ENCODE results near the gene ARHGAP20.
"Not testable (repeated sequence)": the region's sequence is repeated elsewhere in the genome, so short reads cannot be mapped to it uniquely, and the experiment has no call there.

DNA sequence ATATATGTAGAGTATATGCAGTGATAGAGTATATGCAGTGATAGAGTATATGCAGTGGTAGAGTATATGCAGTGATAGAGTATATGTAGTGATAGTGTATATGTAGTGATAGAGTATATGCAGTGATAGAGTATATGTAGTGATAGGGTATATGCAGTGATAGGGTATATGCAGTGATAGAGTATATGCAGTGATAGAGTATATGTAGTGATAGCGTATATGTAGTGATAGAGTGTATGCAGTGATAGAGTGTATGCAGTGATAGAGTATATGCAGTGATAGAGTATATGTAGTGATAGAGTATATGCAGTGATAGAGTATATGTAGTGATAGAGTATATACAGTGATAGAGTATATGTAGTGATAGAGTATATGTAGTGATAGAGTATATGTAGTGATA is 92.9 kb downstream of the ARHGAP20 start:
- TF ChIP-seq, protein P1, sequence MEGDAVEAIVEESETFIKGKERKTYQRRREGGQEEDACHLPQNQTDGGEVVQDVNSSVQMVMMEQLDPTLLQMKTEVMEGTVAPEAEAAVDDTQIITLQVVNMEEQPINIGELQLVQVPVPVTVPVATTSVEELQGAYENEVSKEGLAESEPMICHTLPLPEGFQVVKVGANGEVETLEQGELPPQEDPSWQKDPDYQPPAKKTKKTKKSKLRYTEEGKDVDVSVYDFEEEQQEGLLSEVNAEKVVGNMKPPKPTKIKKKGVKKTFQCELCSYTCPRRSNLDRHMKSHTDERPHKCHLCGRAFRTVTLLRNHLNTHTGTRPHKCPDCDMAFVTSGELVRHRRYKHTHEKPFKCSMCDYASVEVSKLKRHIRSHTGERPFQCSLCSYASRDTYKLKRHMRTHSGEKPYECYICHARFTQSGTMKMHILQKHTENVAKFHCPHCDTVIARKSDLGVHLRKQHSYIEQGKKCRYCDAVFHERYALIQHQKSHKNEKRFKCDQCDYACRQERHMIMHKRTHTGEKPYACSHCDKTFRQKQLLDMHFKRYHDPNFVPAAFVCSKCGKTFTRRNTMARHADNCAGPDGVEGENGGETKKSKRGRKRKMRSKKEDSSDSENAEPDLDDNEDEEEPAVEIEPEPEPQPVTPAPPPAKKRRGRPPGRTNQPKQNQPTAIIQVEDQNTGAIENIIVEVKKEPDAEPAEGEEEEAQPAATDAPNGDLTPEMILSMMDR (IDR thresholded peaks at IDR 0.05; ENCODE audit: low read depth, low read length, missing input control), result not testable (repeated sequence)
- TF ChIP-seq MAX (IDR thresholded peaks at IDR 0.05); ZBTB33 (IDR thresholded peaks at IDR 0.05); FOXA2 (IDR thresholded peaks at IDR 0.05); RAD21 (IDR thresholded peaks at IDR 0.05); HNF4A (conservative IDR thresholded peaks at IDR 0.05): not testable (repeated sequence)
